Measurements from ENCODE around the gene SBNO1.
A peak's percentile ranks its signal among the peaks of the same experiment; 100 is the strongest.
"Not testable (repeated sequence)": the region's sequence is repeated elsewhere in the genome, so short reads cannot be mapped to it uniquely, and the experiment has no call there.

The SBNO1 gene

DNA sequence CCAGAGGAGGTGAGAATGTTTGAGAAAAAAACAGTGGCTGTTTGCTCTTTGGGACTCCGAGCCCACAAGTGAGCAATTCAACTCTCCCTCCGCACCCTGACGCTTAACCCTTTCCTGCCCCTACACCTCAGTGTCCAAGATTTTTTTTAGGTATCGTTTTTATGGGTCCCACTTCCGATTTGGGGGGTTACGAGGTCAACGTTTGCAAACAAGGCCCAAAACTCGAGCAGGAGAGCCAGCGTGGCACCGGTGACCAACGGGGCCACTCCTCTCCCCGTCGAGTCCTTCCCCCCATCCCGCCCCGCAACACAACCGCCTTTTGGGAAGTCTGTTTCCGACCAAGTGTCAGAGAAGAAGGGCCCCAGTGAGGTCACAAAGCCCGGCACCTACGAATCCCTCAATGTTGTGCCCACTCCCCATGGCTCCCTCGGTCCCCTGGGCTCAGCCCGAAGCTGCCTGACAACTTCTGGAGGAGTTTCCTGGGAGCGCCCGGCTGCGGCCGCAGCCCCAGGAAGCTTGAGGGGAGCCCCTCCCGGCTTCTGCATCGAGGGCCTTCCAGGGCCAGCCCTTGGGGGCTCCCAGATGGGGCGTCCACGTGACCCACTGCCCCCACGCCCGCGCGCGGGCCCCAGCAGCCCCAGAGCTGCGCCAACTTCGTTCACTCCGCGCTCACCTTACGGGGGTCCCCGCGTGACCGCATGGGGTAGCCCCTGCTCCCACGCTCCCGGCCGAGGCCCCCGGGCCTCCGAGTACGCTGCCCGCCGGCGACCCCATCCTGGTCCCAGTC, 94.2 kb downstream of the SBNO1 start:
- DNase-seq (ENCODE audit: low spot score), result peak; percentile 54

DNA sequence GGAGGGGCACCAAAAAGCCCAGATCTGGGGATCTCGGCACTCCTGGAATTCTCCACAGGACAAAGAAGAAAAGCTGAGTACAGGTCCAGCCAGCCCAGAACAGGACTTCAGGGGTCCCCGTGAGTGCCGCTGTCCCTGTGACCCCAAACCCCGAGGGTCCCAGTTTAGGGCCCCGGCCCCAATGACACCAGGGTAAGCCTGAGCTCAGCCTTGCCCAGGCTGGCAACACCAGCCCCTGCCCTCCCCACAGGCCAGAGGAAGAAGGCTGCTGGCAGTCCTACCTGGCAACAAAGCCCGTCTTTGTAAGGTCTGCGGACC, 94.8 kb downstream of the SBNO1 start:
- DNase-seq (ENCODE audit: low spot score), result no peak

- peak; percentile 72 for DNase-seq (ENCODE audit: low spot score)
Measured at GRCh38 chr12:123269395-123269892, 95.2 kb downstream of the SBNO1 start.

- DNase-seq (ENCODE audit: low spot score), result no peak
Measured at GRCh38 chr12:123268850-123269249, 95.8 kb downstream of the SBNO1 start.

GRCh38 chr12:123267991-123268843, 96.4 kb downstream of the SBNO1 start:
- DNase-seq (ENCODE audit: low spot score), result peak; percentile 54

- no peak for DNase-seq (ENCODE audit: low spot score)
Measured at GRCh38 chr12:123267335-123267920, 97.2 kb downstream of the SBNO1 start.

DNA sequence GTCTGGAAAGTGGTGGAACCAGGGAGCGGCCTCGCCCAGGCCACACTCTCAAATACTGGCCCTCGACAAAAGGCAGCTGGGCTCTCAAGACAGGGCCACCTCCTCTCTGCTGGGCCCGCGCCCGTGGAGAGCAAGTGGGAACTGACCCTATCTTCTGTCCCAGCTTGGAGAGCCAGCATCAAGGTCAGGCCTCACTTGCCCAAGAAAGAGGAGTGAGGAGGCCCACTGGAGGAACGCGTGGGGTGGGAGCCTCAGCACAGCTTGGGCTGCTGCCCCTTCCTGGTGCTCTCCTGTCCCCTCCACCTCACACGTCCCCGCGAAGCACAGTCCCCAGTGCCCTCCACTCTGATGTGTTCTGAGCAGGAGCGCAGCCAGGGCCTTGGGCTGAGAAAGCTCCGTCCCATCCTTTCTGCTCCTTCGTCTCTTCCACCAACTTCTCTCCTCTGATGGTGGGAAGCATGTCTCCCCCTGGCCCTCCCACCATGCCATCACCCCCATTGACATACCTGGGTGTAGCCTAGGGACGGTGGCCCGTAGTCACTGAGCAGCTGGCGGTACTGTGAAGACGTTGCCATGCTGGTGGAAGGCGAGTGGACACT, 97.9 kb downstream of the SBNO1 start:
- DNase-seq (ENCODE audit: low spot score), result no peak

GRCh38 chr12:123265851-123266678, 98.6 kb downstream of the SBNO1 start:
- no peak for DNase-seq (ENCODE audit: low spot score)

DNA sequence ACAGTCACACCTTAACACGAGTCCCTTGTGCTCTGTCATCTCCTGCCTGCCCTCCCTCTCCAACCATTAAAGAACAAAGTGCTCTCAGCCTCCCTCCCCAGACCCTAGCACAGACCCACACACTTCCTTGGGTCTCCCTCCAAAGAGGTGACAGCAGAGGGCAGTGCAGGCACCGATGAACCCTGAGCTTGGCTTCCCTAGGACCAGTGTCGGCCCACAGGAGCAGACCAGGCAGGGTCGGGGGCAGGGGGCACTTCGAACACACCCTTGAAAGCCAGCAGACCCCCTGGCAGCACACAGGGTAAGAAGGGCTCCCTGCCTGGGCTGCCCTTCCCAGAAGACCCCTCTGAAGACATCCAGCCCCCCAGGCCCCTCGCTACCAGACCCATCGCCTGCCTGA, 100.0 kb downstream of the SBNO1 start:
- peak; percentile 56 for DNase-seq (ENCODE audit: low spot score)

DNA sequence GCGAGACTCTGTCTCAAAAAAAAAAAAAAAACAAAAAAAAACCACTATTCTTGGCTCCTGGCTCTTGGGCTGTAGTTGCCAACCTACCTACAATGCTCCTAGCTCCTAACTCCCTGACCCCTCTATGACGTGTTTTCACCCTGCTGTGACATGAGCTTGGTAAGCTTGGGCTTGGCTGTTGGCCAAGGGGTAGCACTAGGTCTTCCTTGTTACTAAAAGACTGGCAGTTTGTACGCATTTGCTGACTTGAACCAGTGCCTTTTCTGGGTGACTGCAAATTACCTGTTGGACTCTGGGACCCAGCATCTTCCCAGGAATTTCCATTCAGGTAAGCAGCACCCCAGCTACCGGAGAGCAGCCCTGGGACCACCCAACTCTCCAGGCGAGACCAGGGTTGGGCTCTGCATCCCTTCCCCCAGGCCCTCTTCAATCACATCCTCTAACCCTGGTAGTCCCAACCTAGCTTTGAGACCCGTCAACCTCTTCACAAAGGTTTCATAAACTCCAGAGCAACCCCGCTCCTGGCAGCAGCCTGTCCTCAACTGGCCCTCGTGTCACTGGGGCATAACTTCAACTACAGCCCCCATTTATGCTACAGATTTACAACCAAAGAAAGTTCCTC, 101.3 kb downstream of the SBNO1 start:
- no peak for DNase-seq (ENCODE audit: low spot score)

DNA sequence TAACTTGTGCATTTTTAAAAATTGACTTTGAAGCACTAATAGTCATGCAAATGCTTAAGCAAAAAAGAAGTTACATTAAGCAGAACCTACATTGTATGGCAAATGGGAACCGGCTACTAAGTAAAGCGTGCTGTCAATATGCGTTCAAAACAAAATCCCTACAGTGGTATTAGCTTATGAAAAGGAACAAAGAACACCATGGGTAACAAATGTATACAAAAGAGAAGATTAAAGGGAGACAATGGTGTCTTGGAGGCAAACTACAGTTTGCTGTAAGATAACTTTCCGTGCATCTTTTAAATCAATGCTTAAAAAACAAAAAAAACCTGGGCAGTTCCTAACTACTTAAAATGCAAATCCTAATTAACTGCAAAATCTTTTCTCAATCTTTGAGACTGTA, 103.5 kb downstream of the SBNO1 start:
- DNase-seq (ENCODE audit: low spot score), result no peak

DNA sequence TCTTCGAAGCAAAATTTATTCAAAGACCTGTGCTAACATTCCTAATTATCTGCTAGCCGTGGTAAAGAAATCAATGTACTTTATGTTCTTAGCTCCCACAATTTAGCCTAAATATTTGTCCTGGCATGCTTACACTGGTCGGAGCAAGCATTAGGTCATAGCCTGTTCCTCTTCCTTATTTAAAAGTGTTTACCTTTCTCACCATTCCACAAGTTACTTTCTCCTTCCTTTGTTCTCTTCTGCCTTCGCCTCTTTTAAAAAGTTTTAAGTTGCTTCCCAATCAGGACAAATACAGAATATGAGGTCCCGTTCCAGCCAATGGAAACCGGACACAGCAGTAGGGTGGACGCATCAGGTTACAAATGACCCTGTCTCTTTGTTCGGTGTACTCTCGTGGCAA, 104.6 kb downstream of the SBNO1 start:
- DNase-seq (ENCODE audit: low spot score), result no peak

- no peak for DNase-seq (ENCODE audit: low spot score)
Measured at GRCh38 chr12:123258593-123258992, 106.1 kb downstream of the SBNO1 start.

DNA sequence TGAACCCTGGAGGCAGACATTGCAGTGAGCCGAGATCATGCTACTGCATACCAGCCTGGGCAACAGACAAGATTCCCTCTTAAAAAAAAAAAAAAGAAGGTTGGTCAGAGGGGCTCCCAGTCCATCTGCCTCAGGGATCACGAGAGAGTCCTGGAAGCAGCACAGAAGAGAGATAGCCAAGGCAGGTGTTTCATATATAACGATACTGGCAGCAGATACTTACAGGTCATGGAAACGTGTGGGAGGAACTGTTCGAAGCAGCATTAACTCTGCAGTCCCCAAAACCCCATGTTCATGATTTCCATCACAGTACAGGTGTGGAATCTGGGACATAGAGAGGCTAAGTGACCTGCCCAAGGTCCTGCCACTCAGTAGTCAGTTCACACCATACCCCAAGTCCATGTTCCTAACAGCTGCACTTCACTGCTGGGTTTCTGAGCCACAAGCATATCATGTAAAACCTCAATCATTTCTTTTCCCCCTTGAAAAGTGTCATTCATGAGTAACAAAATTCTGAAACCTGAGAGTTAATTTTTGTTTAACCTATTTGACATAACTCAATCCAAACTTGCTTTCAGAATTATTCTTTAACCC, 109.7 kb downstream of the SBNO1 start:
- DNase-seq (ENCODE audit: low spot score), result no peak

- DNase-seq (ENCODE audit: low spot score), result peak; percentile 80
Measured at GRCh38 chr12:123253641-123254459, 110.8 kb downstream of the SBNO1 start.

- not testable (repeated sequence) for DNase-seq (ENCODE audit: low spot score)
Measured at GRCh38 chr12:123252365-123252764, 112.3 kb downstream of the SBNO1 start.

DNA sequence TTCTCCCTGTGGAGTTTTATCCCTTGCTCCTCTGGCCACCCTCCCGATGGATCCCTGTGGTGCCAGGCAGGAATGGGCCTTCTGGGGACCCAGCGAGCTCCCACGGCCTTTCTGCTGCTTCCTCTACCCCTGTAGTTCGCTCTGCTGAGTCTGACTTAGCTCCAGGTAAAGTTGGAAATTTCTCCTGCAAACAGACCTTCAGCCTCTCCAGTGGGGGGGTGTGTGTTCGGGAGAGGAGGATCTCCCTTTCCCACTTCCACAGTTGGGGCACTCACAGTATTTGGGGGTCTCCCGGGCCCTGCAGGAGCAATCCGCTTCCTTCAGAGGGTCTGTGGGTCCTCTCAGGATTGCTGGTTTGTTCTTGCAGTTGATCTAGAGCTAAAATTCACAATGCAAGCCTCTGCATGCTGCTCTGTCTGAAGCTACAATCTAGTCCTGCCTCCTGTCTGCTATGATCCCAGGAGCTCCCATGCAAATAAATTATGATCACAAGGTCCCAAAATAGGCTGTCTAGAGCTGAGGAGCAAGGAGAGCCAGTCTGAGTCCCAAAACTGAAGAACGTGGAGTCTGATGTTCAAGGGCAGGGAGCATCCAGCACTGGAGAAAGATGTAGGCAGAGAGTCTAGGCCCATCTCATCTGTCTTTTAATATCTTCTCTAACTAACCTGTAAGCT, 113.1 kb downstream of the SBNO1 start:
- DNase-seq (ENCODE audit: low spot score), result no peak

DNA sequence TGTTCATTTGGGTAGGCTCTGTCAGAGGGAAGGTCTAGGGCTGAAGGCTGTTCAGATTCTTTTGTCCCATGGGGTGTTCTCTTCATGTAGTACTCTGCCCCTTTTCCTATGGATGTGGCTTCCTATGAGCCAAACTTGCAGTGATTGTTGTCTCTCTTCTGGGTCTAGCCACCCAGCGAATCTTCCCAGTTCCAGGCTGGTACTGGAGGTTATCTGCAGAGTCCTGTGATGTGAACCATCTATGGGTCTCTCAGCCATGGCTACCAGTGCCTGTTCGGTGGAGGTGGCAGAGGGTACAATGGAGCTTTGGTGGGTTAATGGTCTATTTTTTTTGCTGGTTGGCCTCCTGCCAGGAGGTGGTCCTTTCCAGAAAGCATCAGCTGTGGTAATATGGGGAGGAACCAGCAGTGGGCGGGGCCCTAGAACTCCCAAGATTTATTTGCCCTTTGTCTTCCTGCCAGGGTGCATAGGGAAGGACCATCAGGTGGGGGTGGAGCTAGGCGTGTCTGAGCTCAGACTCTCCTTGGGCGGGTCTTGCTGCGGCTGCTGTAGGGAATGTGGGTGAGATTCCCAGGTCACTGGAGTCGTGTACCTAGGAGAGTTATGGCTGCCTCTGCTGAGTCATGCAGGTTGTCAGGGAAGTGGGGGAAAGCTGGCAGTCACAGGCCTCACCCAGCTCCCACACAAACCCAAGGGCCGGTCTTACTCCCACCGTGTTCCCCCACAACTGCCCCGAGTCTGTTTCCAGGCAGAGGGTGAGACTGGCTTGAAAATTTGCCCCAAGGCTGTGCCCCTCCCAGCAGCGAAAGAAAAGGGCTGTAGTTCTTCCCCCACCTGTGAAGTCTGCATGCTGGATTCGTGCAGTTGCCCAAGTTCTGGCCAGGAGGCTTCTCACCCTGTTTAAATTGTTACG, 113.9 kb downstream of the SBNO1 start:
- DNase-seq (ENCODE audit: low spot score), result no peak
